ENCODE measurements around the gene RASIP1. TPM values are rescaled to one million over a fixed set of nuclear protein-coding genes. Genes with fewer than 3 reads are reported as not detected.

RASIP1 gene
- total RNA-seq, 1 donor from 2014 or later = 2.1 TPM

DNA sequence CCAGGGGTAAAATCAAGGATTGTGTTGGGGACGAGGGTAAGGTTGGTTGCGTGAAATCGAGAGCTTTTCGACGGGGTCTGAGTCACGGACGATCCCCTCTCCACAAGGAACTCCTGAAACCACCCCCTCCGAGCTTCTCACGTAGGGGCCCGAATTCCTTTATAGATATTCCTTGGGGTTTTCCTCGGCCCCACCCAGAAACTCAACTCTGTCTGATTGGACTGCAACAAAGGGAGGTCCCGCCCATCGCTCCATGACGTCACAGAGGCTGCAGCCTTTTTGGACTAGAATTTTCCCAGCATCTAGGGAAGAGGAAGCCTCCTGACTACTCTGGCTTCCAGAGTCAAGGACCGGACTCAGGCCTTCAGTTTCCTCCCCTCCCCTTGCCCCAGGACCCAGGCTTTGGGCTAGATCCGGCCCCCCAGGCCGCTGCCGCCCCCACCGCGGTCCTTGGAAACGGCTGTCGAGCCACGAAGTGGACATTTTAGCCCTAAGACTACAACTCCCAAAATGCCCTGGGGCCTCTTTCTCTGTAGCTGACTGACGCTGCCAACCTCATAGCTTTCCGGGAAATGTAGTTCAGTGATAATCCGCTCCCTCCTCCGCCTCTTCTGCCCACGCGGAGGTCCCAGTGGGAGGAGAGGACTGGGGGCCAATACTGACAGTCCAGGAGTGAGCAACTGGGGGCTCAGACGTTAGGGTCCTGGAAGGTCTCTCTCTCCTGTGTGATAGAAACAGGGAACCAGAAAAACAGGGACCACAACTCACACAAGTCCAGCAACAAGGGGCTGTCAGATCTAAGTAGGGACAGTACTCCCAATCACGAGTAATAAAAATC, 6.5 kb upstream of the RASIP1 start, which contains the start of gene IZUMO1:
Gene IZUMO1 (minus strand): TSS at position 172 of the 838 bp plus-strand sequence. CDS start 1,050 bp downstream, outside the sequence.
- Mint-ChIP-seq H3K9me3 (peaks cover 5% of the 10 kb centered on the region), H3K36me3 (no peaks in the 10 kb centered on the region), H3K4me3 (peak within 1 kb of the TSS; percentile 68), H3K4me1 (peaks cover 8% of the 10 kb centered on the region), H3K27me3 (ENCODE audit: low read depth) (peaks cover 4% of the 10 kb centered on the region), H3K27ac (peak within 1 kb of the TSS; percentile 96)
- TF ChIP-seq, protein P1, sequence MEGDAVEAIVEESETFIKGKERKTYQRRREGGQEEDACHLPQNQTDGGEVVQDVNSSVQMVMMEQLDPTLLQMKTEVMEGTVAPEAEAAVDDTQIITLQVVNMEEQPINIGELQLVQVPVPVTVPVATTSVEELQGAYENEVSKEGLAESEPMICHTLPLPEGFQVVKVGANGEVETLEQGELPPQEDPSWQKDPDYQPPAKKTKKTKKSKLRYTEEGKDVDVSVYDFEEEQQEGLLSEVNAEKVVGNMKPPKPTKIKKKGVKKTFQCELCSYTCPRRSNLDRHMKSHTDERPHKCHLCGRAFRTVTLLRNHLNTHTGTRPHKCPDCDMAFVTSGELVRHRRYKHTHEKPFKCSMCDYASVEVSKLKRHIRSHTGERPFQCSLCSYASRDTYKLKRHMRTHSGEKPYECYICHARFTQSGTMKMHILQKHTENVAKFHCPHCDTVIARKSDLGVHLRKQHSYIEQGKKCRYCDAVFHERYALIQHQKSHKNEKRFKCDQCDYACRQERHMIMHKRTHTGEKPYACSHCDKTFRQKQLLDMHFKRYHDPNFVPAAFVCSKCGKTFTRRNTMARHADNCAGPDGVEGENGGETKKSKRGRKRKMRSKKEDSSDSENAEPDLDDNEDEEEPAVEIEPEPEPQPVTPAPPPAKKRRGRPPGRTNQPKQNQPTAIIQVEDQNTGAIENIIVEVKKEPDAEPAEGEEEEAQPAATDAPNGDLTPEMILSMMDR (IDR thresholded peaks at IDR 0.05; ENCODE audit: unreplicated experiment) = no peak
- DNase-seq (ENCODE audit: low spot score in 2 of 2, unreplicated experiment in 2 of 2) = peak; percentile 73 to 86

DNA sequence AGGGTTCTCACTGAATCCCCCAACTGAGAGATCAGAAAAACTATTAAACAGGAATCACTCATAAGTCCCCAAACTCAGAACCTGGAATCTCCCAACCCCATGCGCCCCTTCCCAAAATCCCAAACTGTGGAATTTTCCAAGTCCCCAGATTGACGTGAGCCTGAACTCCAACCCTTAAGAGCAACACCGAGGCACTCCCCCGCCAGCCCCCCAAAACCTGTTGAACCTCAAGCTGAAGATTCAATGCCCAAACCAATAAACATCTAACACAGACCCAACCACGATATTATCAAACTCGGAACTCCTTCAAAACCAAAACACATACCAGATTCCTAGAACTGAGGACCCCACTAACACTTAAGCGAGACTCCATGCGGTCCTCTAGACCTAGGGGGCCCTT, 5.7 kb upstream of the RASIP1 start:
- no peaks in the 10 kb centered on the region for H3K36me3 Mint-ChIP-seq
- TF ChIP-seq, protein P1 (IDR thresholded peaks at IDR 0.05; ENCODE audit: unreplicated experiment) = no peak
- H3K27ac Mint-ChIP-seq = peak overlapping the region; percentile 96
- H3K4me1 Mint-ChIP-seq = peaks cover 9% of the 10 kb centered on the region
- peak overlapping the region; percentile 3 for H3K4me3 Mint-ChIP-seq
- peaks cover 5% of the 10 kb centered on the region for H3K9me3 Mint-ChIP-seq
- H3K27me3 Mint-ChIP-seq (ENCODE audit: low read depth) = peaks cover 5% of the 10 kb centered on the region
- DNase-seq (ENCODE audit: low spot score in 2 of 2, unreplicated experiment in 2 of 2) = no peak

DNA sequence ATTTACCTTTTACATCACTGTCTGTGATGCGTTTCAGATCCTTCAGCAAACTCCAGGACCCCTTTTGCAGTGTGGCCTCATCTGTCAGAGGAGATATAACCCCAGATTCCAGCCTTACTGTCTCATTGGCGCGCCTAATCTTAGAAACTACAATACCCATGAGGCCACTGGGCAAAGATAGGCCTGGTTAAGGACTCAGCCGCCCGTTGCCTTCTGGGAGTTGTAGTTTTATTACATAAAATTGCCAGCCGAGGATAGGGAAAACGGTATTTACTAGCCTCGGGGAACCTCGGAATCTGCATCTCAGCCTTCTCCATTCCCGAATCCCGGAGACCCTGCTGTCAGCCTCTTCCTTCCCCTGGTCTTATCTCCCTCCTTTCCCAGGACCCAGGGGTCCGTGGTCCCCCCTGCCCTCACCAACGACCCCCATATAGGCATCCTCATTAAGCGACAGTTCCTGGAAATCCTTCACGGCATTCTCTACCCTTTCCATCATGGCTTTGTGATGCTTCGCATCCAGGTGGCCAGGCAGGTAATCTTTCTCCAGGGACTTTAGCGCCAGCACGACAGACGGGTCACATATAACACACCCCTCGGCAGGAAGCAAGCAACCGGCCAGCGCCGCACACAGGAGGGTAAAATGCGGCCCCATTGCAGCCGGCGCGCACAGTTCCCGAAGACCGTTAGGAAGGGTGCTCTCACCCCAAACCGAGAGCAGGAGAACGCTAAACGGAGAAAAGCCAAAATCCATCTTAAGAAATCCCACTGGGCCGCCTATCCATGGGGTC, 5.0 kb upstream of the RASIP1 start:
- H3K27ac Mint-ChIP-seq = no peak overlapping the region
- H3K36me3 Mint-ChIP-seq = no peaks in the 10 kb centered on the region
- peaks cover 7% of the 10 kb centered on the region for H3K27me3 Mint-ChIP-seq (ENCODE audit: low read depth)
- H3K4me3 Mint-ChIP-seq = no peak overlapping the region
- H3K4me1 Mint-ChIP-seq = peaks cover 10% of the 10 kb centered on the region
- H3K9me3 Mint-ChIP-seq = peaks cover 5% of the 10 kb centered on the region
- no peak for DNase-seq (ENCODE audit: low spot score in 2 of 2, unreplicated experiment in 2 of 2)
- TF ChIP-seq, protein P1 (IDR thresholded peaks at IDR 0.05; ENCODE audit: unreplicated experiment) = no peak

DNA sequence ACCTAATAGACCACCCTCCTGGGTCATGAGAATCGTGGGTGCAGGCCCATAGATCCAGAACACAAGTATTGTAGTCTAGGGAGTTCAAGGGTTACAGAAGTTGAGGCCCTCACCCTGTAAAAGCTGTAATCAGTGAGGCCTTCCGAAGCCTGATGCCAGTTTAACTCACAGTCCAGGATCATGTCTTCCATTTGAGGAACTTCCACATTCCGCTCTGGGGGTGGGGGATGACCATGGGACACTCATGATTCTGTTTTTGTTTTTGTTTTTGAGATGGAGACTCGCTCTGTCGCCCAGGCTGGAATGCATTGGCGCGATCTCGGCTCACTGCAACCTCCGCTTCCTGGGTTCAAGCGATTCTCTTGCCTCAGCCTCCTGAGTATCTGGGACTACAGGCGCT, 1.7 kb upstream of the RASIP1 start:
- Mint-ChIP-seq H3K4me3 (no peak overlapping the region), H3K4me1 (peaks cover 14% of the 10 kb centered on the region), H3K9me3 (peaks cover 5% of the 10 kb centered on the region), H3K36me3 (no peaks in the 10 kb centered on the region), H3K27ac (no peak overlapping the region), H3K27me3 (ENCODE audit: low read depth) (peaks cover 17% of the 10 kb centered on the region)
- DNase-seq (ENCODE audit: low spot score in 2 of 2, unreplicated experiment in 2 of 2) = no peak
- TF ChIP-seq, protein P1 (IDR thresholded peaks at IDR 0.05; ENCODE audit: unreplicated experiment) = no peak

DNA sequence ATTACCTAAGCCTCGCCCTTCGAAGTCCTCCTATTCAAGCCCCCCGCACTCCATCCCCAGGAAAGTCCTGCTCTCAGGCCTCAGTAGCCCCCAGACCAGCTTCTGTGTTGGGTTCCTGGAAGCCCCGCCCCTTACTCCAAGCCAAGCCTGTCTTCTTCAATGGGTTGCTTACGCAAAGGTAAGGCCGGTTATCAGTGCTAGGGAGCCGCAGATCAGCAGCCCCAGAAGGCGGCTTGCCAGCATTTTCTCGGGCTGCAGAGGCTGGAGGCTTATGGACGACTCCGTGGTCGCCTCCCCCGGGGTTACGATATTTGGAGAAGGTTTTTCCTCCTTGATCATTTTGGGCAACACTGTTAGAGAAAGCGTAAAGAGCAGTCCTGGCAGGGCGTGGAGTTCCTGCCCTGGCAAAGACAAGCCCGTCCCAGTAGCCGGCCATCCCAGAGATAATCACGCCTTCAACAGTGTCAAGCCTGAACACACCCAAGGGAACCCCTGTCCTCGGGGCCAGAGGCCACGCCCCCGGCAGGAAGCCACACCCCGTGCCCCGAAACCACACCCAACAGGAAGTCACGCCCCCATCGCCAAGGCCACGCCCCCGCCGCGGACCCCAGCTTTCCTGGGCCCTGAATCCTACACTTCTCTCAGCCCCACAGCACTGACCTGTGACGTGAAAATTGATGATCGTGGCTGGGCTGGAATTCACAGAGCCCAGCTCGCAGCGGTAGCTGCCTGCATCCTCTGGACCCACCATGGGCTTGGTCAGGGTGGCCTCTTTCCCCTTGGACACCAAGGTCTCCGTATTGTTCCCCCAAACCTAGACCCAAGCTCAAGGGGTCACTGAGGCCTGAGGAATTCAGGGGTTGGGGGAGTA, 954 bp upstream of the RASIP1 start:
- Mint-ChIP-seq H3K4me1 (peaks cover 14% of the 10 kb centered on the region), H3K27ac (no peak overlapping the region), H3K36me3 (no peaks in the 10 kb centered on the region), H3K9me3 (peaks cover 5% of the 10 kb centered on the region), H3K27me3 (ENCODE audit: low read depth) (peaks cover 17% of the 10 kb centered on the region), H3K4me3 (peak overlapping the region; percentile 6)
- TF ChIP-seq, protein P1 (IDR thresholded peaks at IDR 0.05; ENCODE audit: unreplicated experiment) = no peak
- DNase-seq (ENCODE audit: low spot score in 2 of 2, unreplicated experiment in 2 of 2) = no peak
